T-helper 1 cell treated with Interleukin-12 subunit alpha and Interleukin-12 subunit beta and Interleukin-4 antibody, amounts not matched to agents 30 μg/mL and 1 μg/mL, for 36 hours (primary cell): Measurements from ENCODE around the gene SEC22C.

Experiments used
- H3K27ac Mint-ChIP-seq: one replicate; pipeline ENCODE4 v1.8.0; 2021; ENCODE audit warnings: mild to moderate bottlenecking, mixed read lengths
- H3K27me3 Mint-ChIP-seq: one replicate; pipeline ENCODE4 v1.8.0; 2021; ENCODE audit warnings: low read depth, mixed read lengths
- H3K36me3 Mint-ChIP-seq: one replicate; pipeline ENCODE4 v1.8.0; 2021; ENCODE audit warnings: low read depth, mixed read lengths
- H3K4me1 Mint-ChIP-seq: one replicate; pipeline ENCODE4 v1.8.0; 2021; ENCODE audit warnings: low read depth, mixed read lengths
- H3K4me3 Mint-ChIP-seq: one replicate; pipeline ENCODE4 v1.8.0; 2021; ENCODE audit warnings: mild to moderate bottlenecking, moderate library complexity, mixed read lengths
- H3K9me3 Mint-ChIP-seq: one replicate; pipeline ENCODE4 v1.8.0; 2021; ENCODE audit warnings: mixed read lengths

Gene SEC22C

GRCh38 chr3:42517117-42517516, 64.7 kb downstream of the SEC22C start:
- Mint-ChIP-seq H3K36me3 (peaks cover 6% of the 10 kb centered on the region), H3K27ac (no peak overlapping the region), H3K4me3 (no peak overlapping the region), H3K9me3 (no peaks in the 10 kb centered on the region), H3K4me1 (peaks cover 10% of the 10 kb centered on the region), H3K27me3 (no peaks in the 10 kb centered on the region)

- peaks cover 15% of the 10 kb centered on the region for H3K4me1 Mint-ChIP-seq
Observed at GRCh38 chr3:42516443-42516842, 65.3 kb downstream of the SEC22C start.

DNA sequence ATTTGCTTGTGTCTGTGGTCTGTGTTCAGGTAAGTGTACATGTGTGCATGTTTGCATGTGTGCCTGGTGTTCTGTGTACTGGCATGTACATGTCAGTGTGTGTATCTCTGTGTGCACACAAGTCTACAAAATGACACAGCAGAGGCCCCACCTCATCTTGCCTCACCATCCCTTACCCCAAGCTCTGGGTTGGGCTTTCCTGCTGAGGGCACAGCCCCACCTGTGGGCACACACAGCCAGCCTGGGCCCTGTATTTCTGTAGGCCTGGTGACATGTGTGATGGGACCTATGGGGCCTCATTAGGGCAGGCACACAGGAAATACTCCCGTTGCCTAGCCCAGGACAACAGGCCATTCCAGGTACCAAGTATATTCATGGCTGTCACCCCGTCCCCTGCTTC, 65.8 kb downstream of the SEC22C start:
- peaks cover 18% of the 10 kb centered on the region for H3K4me1 Mint-ChIP-seq

More at GRCh38 chr3:42516443-42516842, 65.3 kb downstream of the SEC22C start:
- H3K4me3 Mint-ChIP-seq: no peak overlapping the region
- H3K27me3 Mint-ChIP-seq: no peaks in the 10 kb centered on the region
- H3K27ac Mint-ChIP-seq: no peak overlapping the region
- peaks cover 6% of the 10 kb centered on the region for H3K36me3 Mint-ChIP-seq
- H3K9me3 Mint-ChIP-seq: no peaks in the 10 kb centered on the region

DNA sequence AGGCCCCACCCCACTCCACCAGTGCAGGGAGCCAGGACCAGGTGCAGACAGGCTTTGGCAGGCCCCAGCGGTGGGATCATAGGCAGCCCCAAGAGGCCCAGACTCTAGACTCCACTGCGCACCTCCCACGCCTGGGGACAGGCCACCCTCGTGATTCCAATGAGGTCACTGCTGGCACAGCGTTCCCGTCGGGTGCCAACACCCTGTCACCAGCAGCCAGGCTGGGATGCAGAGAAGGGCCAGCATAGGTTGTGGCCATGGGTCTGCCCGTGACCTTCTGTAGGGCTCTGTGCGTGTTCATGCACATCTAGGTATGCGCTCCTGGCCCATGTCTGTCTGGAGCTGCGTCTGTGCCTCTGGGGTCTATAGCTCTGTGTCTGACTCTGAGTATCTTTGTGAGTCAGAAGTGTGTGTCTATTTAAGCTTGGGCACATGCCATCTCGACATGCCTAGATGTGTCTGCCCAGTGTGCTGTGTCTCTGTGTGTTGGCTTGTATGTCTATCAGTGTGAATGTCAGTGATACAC, 66.3 kb downstream of the SEC22C start:
- Mint-ChIP-seq H3K9me3 (no peaks in the 10 kb centered on the region), H3K4me1 (peaks cover 18% of the 10 kb centered on the region), H3K4me3 (no peak overlapping the region), H3K27me3 (no peaks in the 10 kb centered on the region), H3K27ac (no peak overlapping the region), H3K36me3 (peaks cover 6% of the 10 kb centered on the region)

More for the DNA sequence above, 65.8 kb downstream of the SEC22C start:
- Mint-ChIP-seq H3K27ac (no peak overlapping the region), H3K4me3 (no peak overlapping the region), H3K9me3 (no peaks in the 10 kb centered on the region), H3K36me3 (peaks cover 6% of the 10 kb centered on the region), H3K27me3 (no peaks in the 10 kb centered on the region)

- Mint-ChIP-seq H3K4me3 (no peak overlapping the region), H3K27ac (no peak overlapping the region), H3K9me3 (no peaks in the 10 kb centered on the region), H3K27me3 (no peaks in the 10 kb centered on the region), H3K4me1 (peaks cover 13% of the 10 kb centered on the region), H3K36me3 (peaks cover 5% of the 10 kb centered on the region)
Observed at GRCh38 chr3:42514876-42515275, 66.9 kb downstream of the SEC22C start.

DNA sequence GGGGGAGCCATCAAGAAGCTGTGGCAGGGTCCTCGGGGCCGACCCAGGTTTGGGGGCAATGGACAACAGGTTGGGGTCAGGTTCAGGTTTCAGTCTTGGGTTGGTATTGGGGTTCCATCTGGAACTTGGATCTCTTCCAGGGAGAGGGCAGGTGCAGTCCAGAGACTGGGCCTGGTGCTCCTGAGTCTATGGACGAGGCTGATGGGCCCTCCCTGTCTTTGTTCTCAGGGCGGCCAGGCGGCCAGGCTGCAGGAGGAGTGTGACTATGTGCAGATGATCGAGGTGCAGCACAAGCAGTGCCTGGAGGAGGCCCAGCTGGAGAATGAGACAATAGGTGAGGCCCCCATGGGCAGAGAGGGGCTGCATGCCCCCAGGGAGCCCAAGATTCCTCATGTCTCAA, 68.2 kb downstream of the SEC22C start:
- Mint-ChIP-seq H3K9me3 (no peaks in the 10 kb centered on the region), H3K36me3 (peaks cover 2% of the 10 kb centered on the region), H3K4me3 (no peak overlapping the region), H3K27me3 (peaks cover 7% of the 10 kb centered on the region), H3K4me1 (peaks cover 8% of the 10 kb centered on the region), H3K27ac (no peak overlapping the region)

GRCh38 chr3:42513121-42513520, 68.6 kb downstream of the SEC22C start:
- Mint-ChIP-seq H3K4me3 (no peak overlapping the region), H3K36me3 (peaks cover 2% of the 10 kb centered on the region), H3K9me3 (no peaks in the 10 kb centered on the region), H3K27ac (no peak overlapping the region), H3K4me1 (peaks cover 8% of the 10 kb centered on the region), H3K27me3 (peaks cover 7% of the 10 kb centered on the region)

DNA sequence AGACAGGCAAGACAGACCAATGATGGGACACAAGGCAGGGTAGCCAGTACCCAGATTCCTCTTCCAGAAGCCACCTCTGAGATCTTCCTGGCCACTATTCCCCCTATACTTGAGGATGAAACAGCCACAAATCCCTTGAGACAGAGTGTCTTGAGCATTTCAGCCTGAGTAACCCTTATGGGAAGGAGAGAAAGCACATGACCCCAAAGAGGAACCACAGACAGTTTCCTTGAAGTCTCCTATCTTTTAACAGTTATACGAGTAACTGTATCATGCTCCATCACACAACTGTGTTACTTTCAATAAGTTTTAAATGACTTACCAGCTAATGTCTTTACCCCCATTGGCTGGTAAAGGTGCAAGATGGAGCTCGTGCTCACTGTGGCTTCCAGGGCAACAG, 70.0 kb downstream of the SEC22C start:
- Mint-ChIP-seq H3K36me3 (peaks cover 2% of the 10 kb centered on the region), H3K4me3 (no peak overlapping the region), H3K27me3 (peaks cover 7% of the 10 kb centered on the region), H3K27ac (no peak overlapping the region), H3K4me1 (peaks cover 20% of the 10 kb centered on the region), H3K9me3 (no peaks in the 10 kb centered on the region)

DNA sequence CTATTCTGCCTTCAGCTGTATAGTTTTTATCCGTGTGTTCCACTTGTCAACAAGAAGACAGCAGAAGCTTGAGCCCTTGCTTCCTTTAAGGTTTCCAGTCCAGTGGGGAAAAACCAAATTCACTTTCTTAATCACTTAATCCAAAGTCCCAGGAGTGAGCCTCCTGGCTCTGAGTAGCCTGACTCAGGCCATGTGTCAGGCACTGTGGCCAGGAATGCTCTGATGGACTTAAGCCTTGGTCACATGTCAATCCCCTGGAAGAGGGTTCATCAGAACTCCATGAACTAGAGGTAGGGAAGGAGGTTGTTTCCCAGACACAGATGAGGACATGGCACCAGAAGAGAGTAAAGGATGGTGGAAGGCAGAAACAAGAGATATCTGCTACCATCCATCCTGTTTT, 70.6 kb downstream of the SEC22C start:
- Mint-ChIP-seq H3K27me3 (peaks cover 7% of the 10 kb centered on the region), H3K27ac (no peak overlapping the region), H3K4me3 (no peak overlapping the region), H3K36me3 (peaks cover 2% of the 10 kb centered on the region), H3K9me3 (no peaks in the 10 kb centered on the region), H3K4me1 (peaks cover 20% of the 10 kb centered on the region)

- Mint-ChIP-seq H3K4me1 (peaks cover 20% of the 10 kb centered on the region), H3K4me3 (no peak overlapping the region), H3K27me3 (peaks cover 7% of the 10 kb centered on the region), H3K9me3 (no peaks in the 10 kb centered on the region), H3K36me3 (peaks cover 2% of the 10 kb centered on the region), H3K27ac (peak overlapping the region; percentile 28)
Observed at GRCh38 chr3:42510325-42510724, 71.4 kb downstream of the SEC22C start.

DNA sequence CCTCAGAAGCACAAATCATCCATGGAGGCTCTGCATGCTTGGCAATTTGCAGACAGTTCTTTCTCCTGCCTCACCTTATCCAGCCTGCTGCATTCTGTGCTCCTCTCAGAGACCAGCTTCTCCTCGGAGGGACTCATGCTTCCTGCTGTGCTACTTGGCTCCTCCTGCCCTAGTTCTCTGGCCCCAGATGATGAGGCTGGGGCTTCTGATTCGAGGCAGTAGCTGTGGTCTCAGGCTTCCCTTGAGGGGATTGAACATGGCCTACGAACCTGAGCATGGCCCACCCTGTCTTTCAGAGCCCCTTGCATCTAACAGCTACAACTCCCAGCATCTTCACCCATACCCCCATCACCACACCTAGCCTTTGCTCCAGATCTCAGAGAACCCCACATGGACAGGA, 72.7 kb downstream of the SEC22C start:
- Mint-ChIP-seq H3K27ac (no peak overlapping the region), H3K4me1 (peaks cover 20% of the 10 kb centered on the region)

DNA sequence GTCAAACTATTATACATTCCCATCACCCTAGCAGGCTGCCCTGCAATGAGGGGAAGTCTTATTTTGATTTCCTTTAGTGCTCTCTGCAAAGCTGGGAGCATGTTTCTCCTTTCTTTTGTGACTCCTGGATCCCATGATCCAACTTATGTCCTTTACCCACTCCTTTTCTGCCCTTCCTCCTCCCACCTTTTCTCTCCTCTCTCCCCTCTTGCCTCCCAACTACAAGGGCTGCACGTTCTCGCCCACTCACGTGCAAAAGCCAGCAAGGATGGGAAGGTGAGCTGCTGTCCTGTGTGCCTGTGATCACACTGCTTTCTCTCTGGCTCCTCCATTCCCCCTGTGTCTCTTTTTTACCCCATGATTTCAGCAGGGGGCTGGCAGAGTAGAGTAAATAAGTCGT, 73.2 kb downstream of the SEC22C start:
- Mint-ChIP-seq H3K27ac (peak overlapping the region; percentile 47), H3K9me3 (no peaks in the 10 kb centered on the region), H3K36me3 (no peaks in the 10 kb centered on the region), H3K4me1 (peaks cover 25% of the 10 kb centered on the region), H3K4me3 (no peak overlapping the region), H3K27me3 (peaks cover 7% of the 10 kb centered on the region)

More for the DNA sequence above, 72.7 kb downstream of the SEC22C start:
- no peaks in the 10 kb centered on the region for H3K36me3 Mint-ChIP-seq
- no peaks in the 10 kb centered on the region for H3K9me3 Mint-ChIP-seq
- peaks cover 7% of the 10 kb centered on the region for H3K27me3 Mint-ChIP-seq
- H3K4me3 Mint-ChIP-seq: no peak overlapping the region

- Mint-ChIP-seq H3K36me3 (no peaks in the 10 kb centered on the region), H3K27ac (no peak overlapping the region), H3K9me3 (no peaks in the 10 kb centered on the region), H3K4me1 (peaks cover 31% of the 10 kb centered on the region), H3K4me3 (no peak overlapping the region), H3K27me3 (peaks cover 14% of the 10 kb centered on the region)
Observed at GRCh38 chr3:42507761-42508335, 73.9 kb downstream of the SEC22C start.

- H3K4me3 Mint-ChIP-seq: no peak overlapping the region
Observed at GRCh38 chr3:42507252-42507651, 74.5 kb downstream of the SEC22C start.

DNA sequence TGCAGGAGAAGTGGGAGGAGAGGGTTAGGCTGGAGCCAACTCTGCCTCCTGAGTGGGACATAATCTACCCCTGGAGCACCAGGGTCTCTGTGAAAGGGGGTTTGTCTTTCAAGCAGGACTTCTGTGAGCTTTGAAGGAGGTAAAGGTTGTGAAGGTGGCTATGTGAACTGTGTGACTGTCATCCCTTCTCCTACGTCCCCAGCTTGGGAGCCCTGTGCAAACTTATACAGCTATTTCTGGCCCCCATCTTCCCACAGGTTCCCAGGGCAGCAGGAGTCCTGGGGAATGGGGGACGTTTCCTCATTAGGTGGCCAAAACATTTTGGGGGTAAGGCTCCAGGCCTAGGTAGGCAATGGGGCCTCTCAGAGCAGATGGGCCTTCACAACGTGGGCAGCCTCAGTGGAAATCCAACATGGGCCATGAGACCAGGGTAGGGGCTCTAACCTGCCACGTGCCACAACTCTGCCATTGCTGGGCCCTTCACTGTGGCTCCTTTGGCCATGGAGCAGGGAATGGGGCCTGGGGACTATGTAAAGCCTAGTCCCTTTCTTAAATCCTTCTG, 75.8 kb downstream of the SEC22C start:
- H3K27me3 Mint-ChIP-seq: peaks cover 28% of the 10 kb centered on the region
- H3K4me3 Mint-ChIP-seq: no peak overlapping the region
- peaks cover 31% of the 10 kb centered on the region for H3K4me1 Mint-ChIP-seq
- H3K9me3 Mint-ChIP-seq: no peaks in the 10 kb centered on the region
- H3K36me3 Mint-ChIP-seq: no peaks in the 10 kb centered on the region
- no peak overlapping the region for H3K27ac Mint-ChIP-seq

More at GRCh38 chr3:42507252-42507651, 74.5 kb downstream of the SEC22C start:
- Mint-ChIP-seq H3K36me3 (no peaks in the 10 kb centered on the region), H3K4me1 (peaks cover 32% of the 10 kb centered on the region), H3K27ac (no peak overlapping the region), H3K9me3 (no peaks in the 10 kb centered on the region), H3K27me3 (peaks cover 16% of the 10 kb centered on the region)
